Nucleus accumbens (tissue), 56 donors: ENCODE data around the gene EHF.

Source experiments
- DNase-seq, 56 donors: peaks; one replicate each; lab custom pipeline; 2025; lab: John Stamatoyannopoulos, UW

The EHF gene

GRCh38 chr11:34620202-34620601 lies 691 bp upstream of the EHF start:
- no peak for DNase-seq

GRCh38 chr11:34621876-34622275 lies 983 bp downstream of the EHF start:
- DNase-seq: peak in 5 of 56 donors; percentile 1 to 19 (median 13)

GRCh38 chr11:34623463-34623862 lies 2.6 kb downstream of the EHF start:
- no peak for DNase-seq

- DNase-seq: no peak
Measured at GRCh38 chr11:34624069-34624468, 3.2 kb downstream of the EHF start.

- DNase-seq: no peak
Measured at GRCh38 chr11:34625576-34625975, 4.7 kb downstream of the EHF start.

- DNase-seq: no peak
Measured at GRCh38 chr11:34626393-34626792, 5.5 kb downstream of the EHF start.

GRCh38 chr11:34627197-34627596 lies 6.3 kb downstream of the EHF start:
- no peak for DNase-seq

- DNase-seq: no peak
Measured at GRCh38 chr11:34629711-34630110, 8.8 kb downstream of the EHF start.

GRCh38 chr11:34630544-34630943 lies 9.7 kb downstream of the EHF start:
- no peak for DNase-seq

- no peak for DNase-seq
Measured at GRCh38 chr11:34631297-34631696, 10.4 kb downstream of the EHF start.

- no peak for DNase-seq
Measured at GRCh38 chr11:34631737-34632104, 10.8 kb downstream of the EHF start.

GRCh38 chr11:34632105-34632791 lies 11.4 kb downstream of the EHF start:
- DNase-seq: peak in 47 of 56 donors; percentile 9 to 75 (median 45)

- DNase-seq: no peak
Measured at GRCh38 chr11:34633640-34633989, 12.7 kb downstream of the EHF start.

GRCh38 chr11:34633990-34634693 lies 13.2 kb downstream of the EHF start:
- DNase-seq: no peak

- DNase-seq: no peak
Measured at GRCh38 chr11:34634694-34635062, 13.8 kb downstream of the EHF start.

- DNase-seq: no peak
Measured at GRCh38 chr11:34636127-34636526, 15.2 kb downstream of the EHF start.

GRCh38 chr11:34637303-34637702 lies 16.4 kb downstream of the EHF start:
- peak in 35 of 56 donors; percentile 11 to 77 (median 41) for DNase-seq

- no peak for DNase-seq
Measured at GRCh38 chr11:34638897-34639296, 18.0 kb downstream of the EHF start.

GRCh38 chr11:34639545-34639944 lies 18.7 kb downstream of the EHF start:
- DNase-seq: no peak

GRCh38 chr11:34640050-34640923 lies 19.4 kb downstream of the EHF start:
- DNase-seq: no peak

- DNase-seq: no peak
Measured at GRCh38 chr11:34640924-34641275, 20.0 kb downstream of the EHF start.

GRCh38 chr11:34641456-34641855 lies 20.6 kb downstream of the EHF start:
- no peak for DNase-seq
